Breast epithelium (tissue), 3 donors: ENCODE results near the gene OR4D1.

Source experiments
- POLR2A ChIP-seq: fragments of 450-650 bp; IDR thresholded peaks from one replicate; pipeline ENCODE4 v1.6.1; 2016; ENCODE audit warnings: antibody characterized with exemption, mild to moderate bottlenecking, moderate library complexity
- TF ChIP-seq, protein P1 (sequence below), 3 donors: fragments of 450-650 bp; IDR thresholded peaks; one replicate each; pipeline ENCODE4 v1.5.1; 2016 to 2017; ENCODE audit warnings: antibody characterized with exemption in 3 of 3, mild to moderate bottlenecking in 3 of 3, moderate library complexity in 3 of 3

DNA sequence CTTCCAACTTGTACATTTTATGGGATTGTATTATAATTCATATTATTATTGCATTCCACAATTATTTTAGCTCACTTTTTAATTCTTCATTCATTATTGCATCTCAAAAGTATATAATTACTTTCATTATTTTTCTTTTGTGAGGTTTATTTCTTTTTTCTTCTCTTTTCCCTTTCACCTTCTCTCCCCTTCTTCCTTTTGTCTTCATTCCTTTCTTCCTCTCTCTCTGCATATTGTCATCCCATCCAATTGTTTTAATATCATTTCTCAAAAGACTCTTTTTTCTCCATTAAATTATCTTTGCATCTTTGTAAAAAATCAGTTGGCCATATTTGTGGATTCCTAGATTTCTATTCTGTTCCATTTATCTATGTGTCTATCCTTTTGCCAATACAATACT is 47.7 kb upstream of the OR4D1 start:
- TF ChIP-seq, protein P1, sequence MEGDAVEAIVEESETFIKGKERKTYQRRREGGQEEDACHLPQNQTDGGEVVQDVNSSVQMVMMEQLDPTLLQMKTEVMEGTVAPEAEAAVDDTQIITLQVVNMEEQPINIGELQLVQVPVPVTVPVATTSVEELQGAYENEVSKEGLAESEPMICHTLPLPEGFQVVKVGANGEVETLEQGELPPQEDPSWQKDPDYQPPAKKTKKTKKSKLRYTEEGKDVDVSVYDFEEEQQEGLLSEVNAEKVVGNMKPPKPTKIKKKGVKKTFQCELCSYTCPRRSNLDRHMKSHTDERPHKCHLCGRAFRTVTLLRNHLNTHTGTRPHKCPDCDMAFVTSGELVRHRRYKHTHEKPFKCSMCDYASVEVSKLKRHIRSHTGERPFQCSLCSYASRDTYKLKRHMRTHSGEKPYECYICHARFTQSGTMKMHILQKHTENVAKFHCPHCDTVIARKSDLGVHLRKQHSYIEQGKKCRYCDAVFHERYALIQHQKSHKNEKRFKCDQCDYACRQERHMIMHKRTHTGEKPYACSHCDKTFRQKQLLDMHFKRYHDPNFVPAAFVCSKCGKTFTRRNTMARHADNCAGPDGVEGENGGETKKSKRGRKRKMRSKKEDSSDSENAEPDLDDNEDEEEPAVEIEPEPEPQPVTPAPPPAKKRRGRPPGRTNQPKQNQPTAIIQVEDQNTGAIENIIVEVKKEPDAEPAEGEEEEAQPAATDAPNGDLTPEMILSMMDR (IDR thresholded peaks at IDR 0.05), result no peak
- TF ChIP-seq POLR2A, result no peak
